GM12865 (cell line): ENCODE results near the gene GGCT.
A peak's percentile ranks its signal among the peaks of the same experiment; 100 is the strongest.

ENCODE experiments used
- DNase-seq: peaks from one replicate; pipeline ENCODE4 v3.0.0; 2010; ENCODE audit warnings: low read depth
- H3K4me3 ChIP-seq: 2 replicates; pipeline ENCODE4 v1.5.1; 2011; ENCODE audit warnings: mild to moderate bottlenecking, low read depth, low read length, control low read depth
- CTCF ChIP-seq: IDR thresholded peaks from 2 replicates; pipeline ENCODE4 v1.5.1; 2011; ENCODE audit warnings: low read length, control low read depth, low read depth, inconsistent platforms; ENCODE audit not compliant: insufficient read depth; ENCODE audit errors: missing control alignments

Gene GGCT

DNA sequence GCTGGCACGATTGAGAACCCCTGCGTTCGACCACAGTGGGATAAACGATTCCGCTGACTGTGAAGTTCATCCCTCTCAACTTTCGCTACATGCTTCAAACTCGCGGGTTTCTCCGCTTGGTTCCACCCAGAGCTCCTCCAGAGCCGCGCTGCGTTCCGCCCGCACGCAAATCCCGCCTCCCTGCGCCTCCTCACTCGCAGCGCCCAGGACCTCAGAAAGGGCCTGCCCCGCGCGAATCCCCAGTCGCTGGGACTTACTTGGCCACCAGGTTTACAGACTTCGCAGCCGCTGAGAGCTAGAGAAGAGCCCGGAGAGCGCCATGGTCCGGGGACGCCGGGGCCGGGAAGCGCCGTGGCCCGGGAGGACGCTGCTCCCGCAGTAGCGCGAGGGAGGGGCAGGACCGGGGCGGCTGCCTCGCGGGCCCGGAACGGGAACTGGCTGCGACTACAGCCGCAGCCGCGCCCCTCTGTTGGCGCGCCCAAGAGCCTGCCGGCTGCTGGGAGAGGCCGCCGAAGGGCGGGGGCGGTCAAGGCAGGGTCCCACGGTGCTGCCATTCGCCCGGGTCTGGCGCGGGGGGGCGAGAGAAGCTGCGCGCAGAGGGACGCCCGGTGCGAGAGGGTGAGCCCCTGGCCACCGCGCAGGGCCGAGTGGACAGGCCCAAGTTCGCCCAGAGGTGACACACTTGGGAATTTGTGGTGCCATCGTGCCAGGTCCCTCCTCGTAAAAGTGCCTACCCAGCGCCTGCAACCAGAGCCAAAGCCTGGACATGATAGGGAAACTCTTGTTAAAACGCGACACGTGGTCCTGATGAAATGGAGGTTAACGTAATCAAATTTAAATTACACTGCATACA is 26.1 kb downstream of the GGCT start, which contains the start of gene NOD1:
Gene NOD1, minus strand, starts transcription at position 436 of the 853 bp plus-strand sequence. CDS start 21,863 bp downstream, outside the sequence.
- TF ChIP-seq CTCF = no peak
- DNase-seq = peak; percentile 83
- H3K4me3 ChIP-seq = peak within 1 kb of the TSS; percentile 66

GRCh38 chr7:30476459-30477145 is 28.0 kb downstream of the GGCT start:
- no peak for DNase-seq
- H3K4me3 ChIP-seq = no peak overlapping the region
- no peak for TF ChIP-seq CTCF

- DNase-seq = peak; percentile 48
- no peak for TF ChIP-seq CTCF
- no peak overlapping the region for H3K4me3 ChIP-seq
These were observed 29.0 kb downstream of the GGCT start for GRCh38 chr7:30475580-30475979.

- no peak for TF ChIP-seq CTCF
- no peak for DNase-seq
- H3K4me3 ChIP-seq = no peak overlapping the region
These were observed 29.7 kb downstream of the GGCT start for GRCh38 chr7:30474893-30475292.

- no peak for DNase-seq
- no peak for TF ChIP-seq CTCF
- no peak overlapping the region for H3K4me3 ChIP-seq
These were observed 30.1 kb downstream of the GGCT start for GRCh38 chr7:30474485-30474884.

DNA sequence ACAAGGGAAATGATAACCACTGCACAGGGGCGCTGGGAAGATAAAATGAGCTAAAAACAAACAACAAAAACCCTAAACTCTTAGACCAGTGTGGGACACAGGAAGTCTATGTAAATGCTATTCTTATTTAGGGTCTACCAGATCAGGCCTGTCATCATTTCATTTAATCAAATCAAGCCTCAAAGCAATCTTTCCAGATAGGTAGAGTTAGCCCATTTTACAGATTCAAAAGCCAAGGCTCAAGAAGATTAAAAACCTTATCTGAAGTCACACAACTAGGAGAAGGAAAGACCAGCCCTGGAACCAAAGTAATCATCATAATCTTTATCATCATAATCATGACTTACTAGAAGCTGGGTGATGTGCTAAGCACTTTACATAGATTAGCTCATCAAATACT is 30.7 kb downstream of the GGCT start:
- no peak for DNase-seq
- no peak for TF ChIP-seq CTCF
- H3K4me3 ChIP-seq = no peak overlapping the region
